H9 (cell line): Measurements from ENCODE around the gene MXI1. TPM values are rescaled to one million over a fixed set of nuclear protein-coding genes. Genes with fewer than 3 reads are reported as not detected.

Source experiments
- DNase-seq: peaks from one replicate; pipeline ENCODE4 v3.0.0-alpha.2; 2017
- H2AFZ ChIP-seq: one replicate; pipeline ENCODE4 v1.6.1; 2013; ENCODE audit warnings: mild to moderate bottlenecking, low read length, control low read depth, moderate library complexity
- H2AK5ac ChIP-seq: 2 replicates; pipeline ENCODE4 v1.6.1; 2013; ENCODE audit warnings: low read length, control low read depth, mixed read lengths; ENCODE audit not compliant: insufficient read length
- H2BK120ac ChIP-seq: one replicate; pipeline ENCODE4 v1.6.1; 2013; ENCODE audit warnings: low read depth, mild to moderate bottlenecking, low read length, control low read depth, inconsistent platforms; ENCODE audit not compliant: poor library complexity, severe bottlenecking
- H2BK12ac ChIP-seq: 2 replicates; pipeline ENCODE4 v1.6.1; 2013; ENCODE audit warnings: low read length, control low read depth, mixed read lengths, low read depth; ENCODE audit not compliant: insufficient read length
- H2BK15ac ChIP-seq: 2 replicates; pipeline ENCODE4 v1.6.1; 2013; ENCODE audit warnings: low read depth, low read length, control low read depth
- H2BK20ac ChIP-seq: one replicate; pipeline ENCODE4 v1.6.1; 2013; ENCODE audit warnings: low read depth, mild to moderate bottlenecking, low read length, control low read depth, inconsistent platforms; ENCODE audit not compliant: poor library complexity, severe bottlenecking
- H2BK5ac ChIP-seq: 2 replicates; pipeline ENCODE4 v1.6.1; 2013; ENCODE audit warnings: low read length, control low read depth, mixed read lengths; ENCODE audit not compliant: insufficient read length
- H3K14ac ChIP-seq: 2 replicates; pipeline ENCODE4 v1.6.1; 2013; ENCODE audit warnings: low read length, control low read depth; ENCODE audit not compliant: insufficient read depth
- H3K18ac ChIP-seq: 2 replicates; pipeline ENCODE4 v1.6.1; 2013; ENCODE audit warnings: low read depth, mild to moderate bottlenecking, mixed read lengths, low read length, control low read depth; ENCODE audit not compliant: insufficient read length
- H3K23ac ChIP-seq: 2 replicates; pipeline ENCODE4 v1.6.1; 2013; ENCODE audit warnings: low read length, control low read depth, mixed read lengths, low read depth; ENCODE audit not compliant: insufficient read length
- H3K23me2 ChIP-seq: 2 replicates; pipeline ENCODE4 v1.6.1; 2013; ENCODE audit warnings: low read depth, mild to moderate bottlenecking, mixed read lengths, low read length, control low read depth; ENCODE audit not compliant: insufficient read length, poor library complexity, severe bottlenecking
- H3K27ac ChIP-seq: 2 replicates; pipeline ENCODE4 v1.5.1; 2013; ENCODE audit warnings: low read length, control low read depth, mixed read lengths, low read depth; ENCODE audit not compliant: insufficient read length
- H3K27me3 ChIP-seq: 2 replicates; pipeline ENCODE4 v1.6.1; 2013; ENCODE audit warnings: low read length, control low read depth, inconsistent platforms; ENCODE audit not compliant: insufficient read depth
- H3K4ac ChIP-seq: 2 replicates; pipeline ENCODE4 v1.6.1; 2013; ENCODE audit warnings: low read depth, mild to moderate bottlenecking, control low read depth, inconsistent platforms, low read length, moderate library complexity
- H3K4me1 ChIP-seq: 2 replicates; pipeline ENCODE4 v1.6.1; 2013; ENCODE audit warnings: low read length, control low read depth, inconsistent platforms; ENCODE audit not compliant: insufficient read depth
- H3K4me2 ChIP-seq: 2 replicates; pipeline ENCODE4 v1.6.1; 2013; ENCODE audit warnings: low read length, control low read depth, mixed read lengths; ENCODE audit not compliant: insufficient read length, insufficient read depth
- H3K56ac ChIP-seq: 2 replicates; pipeline ENCODE4 v1.6.1; 2013; ENCODE audit warnings: low read depth, mild to moderate bottlenecking, mixed read lengths, low read length, control low read depth; ENCODE audit not compliant: insufficient read length
- H3K79me1 ChIP-seq: 2 replicates; pipeline ENCODE4 v1.6.1; 2013; ENCODE audit warnings: low read depth, mild to moderate bottlenecking, moderate library complexity, low read length, control low read depth, inconsistent platforms; ENCODE audit not compliant: insufficient read depth, poor library complexity, severe bottlenecking
- H3K79me2 ChIP-seq: 2 replicates; pipeline ENCODE4 v1.6.1; 2013; ENCODE audit warnings: low read length, control low read depth, inconsistent platforms; ENCODE audit not compliant: insufficient read depth
- H3K9ac ChIP-seq: 2 replicates; pipeline ENCODE4 v1.6.1; 2013; ENCODE audit warnings: low read length, control low read depth, mixed read lengths; ENCODE audit not compliant: insufficient read length; ENCODE audit errors: extremely low read depth
- H3K9me3 ChIP-seq: one replicate; pipeline ENCODE4 v1.6.1; 2013; ENCODE audit warnings: low read depth, low read length, inconsistent platforms; ENCODE audit not compliant: control insufficient read depth
- H3T11ph ChIP-seq: one replicate; pipeline ENCODE4 v1.6.1; 2013; ENCODE audit warnings: mild to moderate bottlenecking, low read length, control low read depth, inconsistent platforms
- H4K20me1 ChIP-seq: one replicate; pipeline ENCODE4 v1.6.1; 2013; ENCODE audit not compliant: control insufficient read depth, insufficient read length, insufficient read depth
- H4K5ac ChIP-seq: 2 replicates; pipeline ENCODE4 v1.6.1; 2013; ENCODE audit warnings: low read depth, mild to moderate bottlenecking, mixed read lengths, low read length, control low read depth; ENCODE audit not compliant: insufficient read length
- H4K8ac ChIP-seq: replicated peaks from 2 replicates; pipeline ENCODE4 v1.6.1; 2013; ENCODE audit warnings: low read length, control low read depth, mixed read lengths, low read depth; ENCODE audit not compliant: insufficient read length
- H4K91ac ChIP-seq: 2 replicates; pipeline ENCODE4 v1.6.1; 2013; ENCODE audit warnings: low read depth, mild to moderate bottlenecking, moderate library complexity, mixed read lengths, low read length, control low read depth; ENCODE audit not compliant: insufficient read length
- H3K27ac Mint-ChIP-seq, 3 experiments: 2 replicates in 2 of 3; 3 replicates in 1 of 3; pipeline ENCODE4 v1.8.0; 2020 to 2021; ENCODE audit warnings: mixed read lengths in 3 of 3, mild to moderate bottlenecking in 1 of 3, moderate library complexity in 1 of 3
- H3K27me3 Mint-ChIP-seq: 2 replicates; pipeline ENCODE4 v1.8.0; 2021; ENCODE audit warnings: low read depth, mild to moderate bottlenecking, moderate library complexity, mixed read lengths
- H3K36me3 Mint-ChIP-seq, 3 experiments: 2 replicates in 2 of 3; 3 replicates in 1 of 3; pipeline ENCODE4 v1.8.0; 2020 to 2021; ENCODE audit warnings: low read depth in 3 of 3, mixed read lengths in 3 of 3; ENCODE audit not compliant: insufficient read depth in 1 of 3
- H3K4me1 Mint-ChIP-seq, 2 experiments: 2 replicates each; pipeline ENCODE4 v1.8.0; 2020; ENCODE audit warnings: mixed read lengths in 2 of 2
- H3K4me3 Mint-ChIP-seq, 2 experiments: 2 replicates in 1 of 2; 3 replicates in 1 of 2; pipeline ENCODE4 v1.8.0; 2020 to 2021; ENCODE audit warnings: mild to moderate bottlenecking in 2 of 2, mixed read lengths in 2 of 2, moderate library complexity in 1 of 2
- H3K9me3 Mint-ChIP-seq, 2 experiments: 2 replicates in 1 of 2; 3 replicates in 1 of 2; pipeline ENCODE4 v1.8.0; 2020; ENCODE audit warnings: mild to moderate bottlenecking in 2 of 2, mixed read lengths in 2 of 2, moderate library complexity in 1 of 2
- CTCF ChIP-seq: fragments of 200-600 bp; sonication (generic); conservative IDR thresholded peaks from 3 replicates; pipeline ENCODE4 v1.8.0; 2021; ENCODE audit warnings: antibody characterized with exemption, mild to moderate bottlenecking
- WGBS: extraction: QIAGEN DNeasy Blood & Tissue Kit; methylation state at CpG from one replicate; pipeline ENCODE4 v1.1.7; 2013; ENCODE audit warnings: missing lambda C conversion rate, low lambda C conversion rate, mixed read lengths; ENCODE audit not compliant: insufficient read length; ENCODE audit errors: extremely low coverage; 5-methylcytosine and 5-hydroxymethylcytosine counted together
- total RNA-seq: library from RNA; stranded (reverse); gene quantifications from 2 replicates; pipeline ENCODE4 v1.2.1, GENCODE V29; 2021

Gene MXI1
- total RNA-seq, 1 experiment from 2014 or later: 5.6 TPM

GRCh38 chr10:110307805-110308204, 100.4 kb downstream of the MXI1 start:
- H3K27me3 ChIP-seq: no peaks in the 10 kb centered on the region
- no peak overlapping the region for H2BK120ac ChIP-seq
- H3K4me2 ChIP-seq: no peak overlapping the region
- H2BK12ac ChIP-seq: no peak overlapping the region
- no peak overlapping the region for H3T11ph ChIP-seq
- H3K23me2 ChIP-seq: no peaks in the 10 kb centered on the region
- H2BK20ac ChIP-seq: no peak overlapping the region
- H4K91ac ChIP-seq: no peak overlapping the region
- H3K9me3 Mint-ChIP-seq: no peaks in the 10 kb centered on the region
- peaks cover 10% of the 10 kb centered on the region for H3K79me2 ChIP-seq
- H3K36me3 Mint-ChIP-seq: peaks cover 6 to 15% (median 14%) of the 10 kb centered on the region in 3 experiments; a peak in 6 of 7 replicates
- H2BK15ac ChIP-seq: no peak overlapping the region
- H3K56ac ChIP-seq: no peak overlapping the region
- H4K5ac ChIP-seq: no peak overlapping the region
- H3K9me3 ChIP-seq: no peaks in the 10 kb centered on the region
- no peaks in the 10 kb centered on the region; the same call in 1 of the 2 replicates for H3K4me1 ChIP-seq
- H3K27ac Mint-ChIP-seq: no peak overlapping the region
- H2AFZ ChIP-seq: no peak overlapping the region
- no peaks in the 10 kb centered on the region for H3K27me3 Mint-ChIP-seq
- H3K27ac ChIP-seq: no peak overlapping the region
- WGBS: no CpG with 5 or more reads among the region's 4 CpGs
- H2BK5ac ChIP-seq: no peak overlapping the region
- no peaks in the 10 kb centered on the region for H3K79me1 ChIP-seq
- H4K20me1 ChIP-seq: no peaks in the 10 kb centered on the region
- TF ChIP-seq CTCF: no peak
- no peak overlapping the region for H3K4ac ChIP-seq
- no peak overlapping the region for H3K23ac ChIP-seq
- no peak overlapping the region for H3K18ac ChIP-seq
- no peak overlapping the region for H2AK5ac ChIP-seq
- no peak overlapping the region for H3K4me3 Mint-ChIP-seq
- no peak overlapping the region for H3K14ac ChIP-seq
- no peak overlapping the region for H3K9ac ChIP-seq
- no peak for DNase-seq
- no peak overlapping the region for H4K8ac ChIP-seq
- H3K4me1 Mint-ChIP-seq: peaks cover 22 to 32% of the 10 kb centered on the region in 2 experiments
